GM18498 (cell line): Measurements from ENCODE around the gene FDPS.
"Not testable (repeated sequence)": the region's sequence is repeated elsewhere in the genome, so short reads cannot be mapped to it uniquely, and the experiment has no call there.

ENCODE experiments used
- ATAC-seq: cut with Tn5 transposase; IDR thresholded peaks from one replicate; pipeline ENCODE4 v1.9.1; 2021; ENCODE audit warnings: mild to moderate bottlenecking, moderate library complexity; ENCODE audit not compliant: unreplicated experiment

The FDPS gene

GRCh38 chr1:155285063-155285462 lies 23.6 kb upstream of the FDPS start:
- ATAC-seq = no peak

- ATAC-seq = no peak
Observed at GRCh38 chr1:155285631-155286044, 23.0 kb upstream of the FDPS start.

DNA sequence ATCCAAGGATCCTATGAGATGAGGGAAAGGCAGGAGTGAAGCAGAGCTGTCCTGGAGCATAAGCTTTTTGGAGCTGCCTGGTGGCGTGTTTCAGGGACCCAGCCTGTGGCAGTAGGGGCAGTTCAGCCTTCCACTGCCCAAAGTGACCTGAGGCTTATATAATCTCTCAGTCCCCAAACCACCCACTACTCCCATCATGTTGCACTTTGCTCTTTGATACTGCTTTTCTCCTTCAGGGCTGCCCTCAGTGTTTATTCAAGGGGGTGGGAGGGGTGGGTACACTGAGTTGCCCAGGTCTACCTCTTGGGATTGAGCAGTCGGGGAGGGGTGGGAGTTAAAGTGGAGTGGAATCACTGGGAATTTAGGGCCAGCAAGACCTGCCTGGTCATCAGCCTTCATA lies 22.1 kb upstream of the FDPS start:
- ATAC-seq = no peak

DNA sequence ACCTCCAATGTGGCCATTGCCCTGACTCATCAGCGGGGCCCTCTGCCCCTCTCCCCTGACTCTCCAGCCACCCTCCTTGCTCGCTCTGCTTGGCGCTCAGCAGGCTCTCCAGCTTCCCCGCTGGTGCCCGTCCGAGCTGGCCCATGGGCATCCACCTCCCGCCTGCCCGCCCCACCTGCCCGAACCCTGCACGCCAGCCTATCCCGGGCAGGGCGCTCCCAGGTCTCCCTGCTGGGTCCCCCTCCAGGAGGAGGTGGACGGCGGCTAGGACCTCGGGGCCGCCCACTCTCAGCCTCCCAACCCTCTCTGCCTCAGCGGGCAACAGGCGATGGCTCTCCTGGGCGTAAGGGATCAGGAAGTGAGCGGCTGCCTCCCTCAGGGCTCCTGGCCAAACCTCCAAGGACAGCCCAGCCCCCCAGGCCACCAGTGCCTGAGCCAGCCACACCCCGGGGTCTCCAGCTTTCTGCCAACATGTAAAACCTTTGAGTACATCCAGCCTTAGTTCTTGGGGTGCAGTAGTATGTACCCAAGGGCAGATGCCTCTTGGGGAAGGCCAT lies 20.6 kb upstream of the FDPS start:
- ATAC-seq = no peak

DNA sequence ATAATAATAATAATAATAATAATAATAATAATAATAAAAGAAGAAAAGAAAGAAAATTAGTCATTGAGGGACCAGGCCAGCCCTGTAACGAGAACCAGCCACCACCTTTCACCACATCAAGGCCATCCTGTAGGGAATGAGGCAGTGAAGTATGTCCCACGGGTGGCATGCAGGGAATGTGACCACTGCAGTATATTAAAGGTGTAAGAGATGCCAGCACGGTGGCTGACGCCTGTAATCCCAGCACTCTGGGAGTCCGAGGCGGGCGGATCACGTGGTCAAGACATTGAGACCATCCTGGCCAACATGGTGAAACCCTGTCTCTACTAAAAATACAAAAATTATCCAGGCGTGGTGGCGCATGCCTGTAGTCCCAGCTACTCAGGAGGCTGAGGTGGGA lies 17.7 kb upstream of the FDPS start:
- not testable (repeated sequence) for ATAC-seq

DNA sequence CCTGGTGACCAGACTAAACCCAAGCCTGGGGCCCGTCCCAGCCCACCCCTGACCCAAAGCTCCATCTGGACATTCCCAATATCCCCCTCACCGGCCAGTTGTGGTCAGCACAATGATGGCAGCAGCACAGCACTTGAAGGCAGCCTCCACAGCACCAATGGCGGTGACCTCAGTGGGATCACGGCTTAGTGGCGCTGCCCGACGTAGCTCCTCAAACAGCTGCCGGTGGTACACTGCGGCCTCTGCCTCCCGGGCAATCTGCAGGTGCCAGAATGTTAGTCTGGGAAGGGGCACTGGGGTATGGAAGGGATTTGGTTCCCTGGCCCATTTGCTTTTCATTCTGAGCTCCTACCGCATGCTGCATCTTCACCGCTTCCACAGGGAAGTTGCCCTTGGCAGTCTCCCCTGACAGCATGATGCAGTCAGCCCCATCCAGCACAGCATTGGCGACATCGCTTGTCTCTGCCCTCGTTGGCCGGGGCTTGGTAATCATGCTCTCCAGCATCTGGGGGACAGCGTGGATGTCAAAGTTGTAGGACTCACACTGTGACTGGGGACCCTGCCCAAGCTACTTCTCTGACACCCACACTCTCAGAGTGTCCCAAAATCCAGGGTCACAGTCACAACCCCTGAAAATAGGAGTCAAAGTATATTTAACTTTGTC lies 15.4 kb upstream of the FDPS start:
- ATAC-seq = no peak

DNA sequence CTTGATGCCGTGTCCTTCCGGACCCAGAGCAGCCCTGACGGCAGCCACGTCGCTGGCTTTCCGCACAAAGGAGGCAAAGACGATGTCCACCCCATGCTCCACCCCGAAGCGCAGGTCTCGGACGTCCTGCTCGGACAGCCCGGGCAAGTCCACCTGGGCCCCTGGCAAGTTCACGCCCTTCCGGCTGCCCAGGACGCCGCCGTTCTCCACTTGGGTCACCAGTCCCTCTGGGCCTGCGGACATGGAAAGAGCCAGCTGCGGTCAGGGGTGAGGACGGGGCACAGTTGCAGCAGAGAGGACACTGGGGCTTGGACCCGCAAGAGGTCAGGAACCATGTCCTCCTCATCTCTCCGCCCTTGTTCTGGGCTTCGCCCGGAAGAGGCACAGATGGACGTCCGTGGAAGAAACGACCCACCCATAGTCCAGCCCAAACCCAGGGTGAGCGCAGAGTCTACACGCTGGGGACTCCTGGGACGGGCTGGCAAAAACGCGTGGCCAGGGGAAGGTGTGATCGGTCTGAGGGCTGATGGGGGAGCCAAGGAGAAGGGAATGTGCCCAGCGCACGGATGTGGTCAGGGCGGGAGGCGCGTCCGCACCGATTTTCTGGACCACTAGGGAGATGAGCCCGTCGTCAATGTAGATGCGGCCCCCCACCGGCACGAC lies 14.0 kb upstream of the FDPS start:
- ATAC-seq = no peak

DNA sequence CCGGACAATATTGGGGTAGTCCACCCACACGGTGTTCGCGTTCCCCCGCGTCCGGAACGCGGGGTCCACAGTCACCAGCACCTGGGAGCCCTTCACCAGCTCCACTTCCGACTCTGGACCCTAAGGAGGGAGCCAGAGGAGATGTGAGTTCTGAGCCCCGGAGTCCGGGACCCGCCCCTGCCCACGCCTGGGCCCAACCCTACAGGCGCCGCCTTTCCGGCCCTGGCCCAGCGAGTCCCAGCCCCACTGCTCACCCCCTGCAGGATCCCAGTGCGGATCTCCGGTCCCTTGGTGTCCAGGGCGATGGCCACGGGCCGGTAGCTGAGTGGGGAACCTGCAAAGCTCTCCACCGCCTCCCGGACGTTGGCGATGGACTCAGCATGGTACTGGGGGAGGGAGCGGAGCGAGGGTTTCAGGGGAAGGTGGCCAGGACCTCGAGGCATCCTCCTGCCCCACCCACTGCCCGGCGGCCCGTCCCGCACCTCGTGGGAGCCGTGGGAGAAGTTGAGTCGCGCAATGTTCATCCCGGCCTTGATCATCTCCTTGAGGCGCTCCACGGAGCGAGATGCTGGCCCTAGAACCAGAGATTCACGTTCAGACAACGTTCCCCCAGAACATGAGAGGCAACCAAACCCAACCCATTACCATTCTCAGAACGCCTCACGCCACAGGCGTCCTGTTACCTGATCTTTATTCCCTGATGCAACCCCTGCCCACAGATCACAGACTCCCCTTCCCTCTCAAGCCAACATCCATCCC lies 13.3 kb upstream of the FDPS start:
- ATAC-seq = no peak

GRCh38 chr1:155295942-155296267 lies 12.8 kb upstream of the FDPS start:
- no peak for ATAC-seq

DNA sequence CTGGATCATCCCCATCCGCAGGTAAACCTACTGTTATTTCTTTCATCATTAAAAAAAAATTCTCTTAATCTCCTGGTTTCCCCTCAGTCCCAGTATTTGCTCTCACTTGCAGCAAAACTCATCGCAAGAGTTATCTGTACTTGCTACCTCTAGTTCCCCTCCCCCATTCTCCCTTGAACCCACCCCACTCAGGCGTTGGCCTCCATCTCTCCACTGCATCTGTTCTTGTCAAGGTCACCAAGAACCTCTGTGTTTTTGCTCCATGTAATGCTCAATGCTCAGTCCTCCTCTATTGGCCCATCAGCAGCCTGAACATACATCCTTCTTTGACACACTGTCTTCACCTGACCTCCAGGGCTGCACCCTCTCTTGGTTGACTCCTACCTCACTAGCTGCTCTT lies 12.0 kb upstream of the FDPS start:
- no peak for ATAC-seq

DNA sequence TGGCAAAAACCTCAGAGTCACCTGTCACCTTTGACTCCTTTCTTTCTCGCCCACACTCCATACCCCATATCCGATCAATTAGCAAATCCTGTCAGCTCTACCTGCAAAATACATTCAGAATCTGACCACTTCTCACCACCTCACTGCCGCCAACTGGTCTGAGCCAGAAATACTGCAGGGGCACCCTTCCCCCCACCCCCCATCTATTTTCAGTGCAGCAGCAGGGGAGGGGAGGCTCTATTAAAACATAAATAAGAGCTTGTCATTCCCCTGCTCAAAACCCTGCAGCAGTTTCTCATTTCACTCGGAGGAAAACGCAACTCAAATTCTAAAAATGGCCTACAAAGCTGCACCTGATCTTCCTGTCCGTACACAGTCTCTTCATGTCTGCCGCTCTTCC lies 11.3 kb upstream of the FDPS start:
- ATAC-seq = no peak

DNA sequence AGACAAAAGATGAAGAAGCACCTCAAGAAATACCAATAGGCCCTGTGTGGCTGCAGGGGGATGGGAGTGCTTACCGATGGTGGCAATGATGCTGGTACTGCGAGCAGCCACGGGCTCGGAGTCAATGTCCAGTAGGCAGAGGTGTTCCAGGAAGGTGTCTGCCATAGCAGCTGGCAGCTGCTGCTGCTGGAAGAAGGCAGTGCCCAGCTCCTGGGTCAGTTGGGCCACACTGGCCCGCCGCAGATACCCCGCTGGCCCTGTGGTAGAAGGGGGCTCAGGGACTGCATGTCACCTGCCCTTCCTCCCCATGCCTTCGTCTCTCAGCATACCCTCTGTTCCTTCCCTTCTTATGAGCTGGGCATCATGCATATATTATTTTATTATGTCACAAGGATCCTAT lies 8.6 kb upstream of the FDPS start:
- ATAC-seq = no peak

DNA sequence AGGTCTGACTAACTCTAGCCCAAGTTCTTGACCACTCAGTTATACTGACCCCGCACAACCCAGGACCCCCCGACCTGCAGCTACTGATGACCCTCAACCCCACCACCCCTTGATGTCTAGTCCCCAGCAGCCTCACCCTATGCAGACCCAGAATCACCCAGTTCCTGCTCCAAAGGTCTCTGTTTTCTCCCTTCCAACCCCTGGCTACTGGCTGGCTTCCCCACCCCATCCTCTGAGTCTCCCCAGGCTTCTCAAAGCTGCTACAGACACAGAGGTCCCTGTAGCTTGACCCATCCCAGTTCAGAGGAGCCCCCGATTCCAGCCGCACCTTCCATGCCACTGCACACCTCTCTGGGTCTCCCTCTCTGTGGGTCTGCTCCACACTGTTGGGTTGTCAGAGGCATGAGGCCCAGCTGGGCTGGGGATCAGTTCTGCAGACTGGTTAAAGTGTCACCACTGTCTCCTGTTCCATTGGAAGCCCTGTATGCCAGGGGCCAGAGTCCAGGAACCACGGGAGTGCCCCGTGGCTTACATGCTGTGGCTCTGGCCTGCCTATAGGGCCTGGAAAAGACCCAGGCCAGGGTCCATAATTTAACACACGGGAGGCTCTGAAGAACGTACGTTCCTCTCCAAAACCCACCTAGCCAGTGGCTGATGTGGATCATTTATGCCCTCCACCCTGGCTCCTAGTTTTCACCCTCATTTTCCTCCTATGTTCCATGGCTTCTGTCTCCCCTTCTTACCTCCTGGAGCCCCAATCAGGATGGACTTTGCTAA lies 7.9 kb upstream of the FDPS start:
- ATAC-seq = no peak

- no peak for ATAC-seq
Observed at GRCh38 chr1:155301342-155301841, 7.3 kb upstream of the FDPS start, which contains the start of gene PKLR. PKLR (minus strand) TSS chr1:155301438; CDS start chr1:155301395, 43 bp downstream.

DNA sequence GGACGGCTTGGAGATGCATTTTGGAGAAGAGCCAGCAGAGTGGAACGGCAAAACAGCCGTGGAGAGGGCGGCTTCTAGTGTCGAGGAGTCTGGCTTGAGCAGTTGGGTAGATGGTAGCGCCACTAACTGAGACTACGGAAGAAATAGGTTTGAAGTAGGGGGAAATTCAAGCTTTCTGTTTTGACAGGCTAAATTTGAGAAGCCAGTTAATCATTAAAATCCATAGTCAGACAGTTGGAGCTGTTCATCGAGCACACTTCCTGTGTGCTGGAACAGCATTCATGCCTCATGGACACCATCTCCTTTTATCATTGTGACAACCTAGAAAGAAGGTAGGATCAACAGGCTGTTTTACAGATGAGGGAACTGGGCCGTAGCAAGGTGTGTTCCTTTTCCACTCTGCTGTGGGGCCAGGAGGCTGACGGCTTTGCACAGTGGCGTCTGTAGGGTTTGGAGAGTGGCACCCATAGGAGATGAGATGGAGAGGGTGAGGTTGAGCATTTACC lies 4.1 kb upstream of the FDPS start:
- no peak for ATAC-seq

DNA sequence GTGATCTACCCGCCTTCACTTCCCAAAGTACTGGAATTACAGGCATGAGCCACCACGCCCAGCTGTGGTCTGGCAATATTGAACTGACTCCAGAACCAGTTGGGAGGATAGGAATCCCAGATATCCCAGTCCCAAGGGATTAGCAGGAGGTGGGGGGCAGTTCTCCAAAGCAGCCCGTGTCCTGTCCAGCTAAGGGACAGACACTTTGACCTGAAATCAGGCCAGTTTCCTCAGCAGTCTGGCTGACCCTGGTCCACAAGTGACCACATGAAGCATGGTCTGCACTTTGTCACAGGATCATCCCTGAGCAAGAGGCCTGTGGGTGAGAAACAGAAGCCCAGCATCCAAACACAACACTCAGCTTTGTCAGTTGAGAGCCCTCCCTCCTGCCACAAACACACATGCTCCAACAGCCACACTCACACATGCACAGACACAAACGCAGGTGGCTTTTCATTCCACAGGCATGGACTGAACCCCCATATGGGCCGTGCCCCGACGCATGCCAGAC lies 2.7 kb upstream of the FDPS start:
- ATAC-seq = no peak

- ATAC-seq = no peak
Observed at GRCh38 chr1:155307247-155307740, 1.4 kb upstream of the FDPS start.

DNA sequence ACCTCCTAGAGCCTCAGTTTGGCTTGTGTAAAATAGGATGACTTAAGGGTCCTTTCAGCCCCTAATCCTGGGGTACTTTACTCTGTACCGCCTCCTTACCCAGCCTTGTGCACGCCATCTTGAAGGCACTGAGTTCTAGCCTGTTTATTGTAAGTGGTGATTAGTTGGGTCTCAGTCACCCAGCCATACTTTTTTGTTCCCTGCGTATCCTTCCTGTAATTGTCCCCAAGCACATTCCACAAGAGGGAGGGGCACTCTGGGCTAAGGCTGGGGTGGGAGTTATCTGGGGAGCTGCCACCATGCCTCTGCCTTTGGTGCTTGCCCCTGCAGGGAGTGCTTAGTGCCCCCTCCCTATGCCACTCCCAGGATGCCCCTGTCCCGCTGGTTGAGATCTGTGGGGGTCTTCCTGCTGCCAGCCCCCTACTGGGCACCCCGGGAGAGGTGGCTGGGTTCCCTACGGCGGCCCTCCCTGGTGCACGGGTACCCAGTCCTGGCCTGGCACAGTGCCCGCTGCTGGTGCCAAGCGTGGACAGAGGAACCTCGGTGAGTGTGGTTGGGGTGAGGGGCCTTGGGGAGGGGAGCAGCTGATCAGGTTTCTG lies 856 bp downstream of the FDPS start:
- no peak for ATAC-seq

GRCh38 chr1:155313261-155313660 lies 4.6 kb downstream of the FDPS start:
- ATAC-seq = no peak

- no peak for ATAC-seq
Observed at GRCh38 chr1:155316922-155317321, 8.3 kb downstream of the FDPS start.
